GM21526 (cell line): Measurements from ENCODE around the gene ADGRL4.
"Not testable (repeated sequence)": the region's sequence is repeated elsewhere in the genome, so short reads cannot be mapped to it uniquely, and the experiment has no call there.

Source experiments
- ATAC-seq: cut with Tn5 transposase; IDR thresholded peaks from one replicate; pipeline ENCODE4 v1.9.1; 2021; ENCODE audit warnings: moderate library complexity; ENCODE audit not compliant: unreplicated experiment, low FRiP score

ADGRL4 gene

DNA sequence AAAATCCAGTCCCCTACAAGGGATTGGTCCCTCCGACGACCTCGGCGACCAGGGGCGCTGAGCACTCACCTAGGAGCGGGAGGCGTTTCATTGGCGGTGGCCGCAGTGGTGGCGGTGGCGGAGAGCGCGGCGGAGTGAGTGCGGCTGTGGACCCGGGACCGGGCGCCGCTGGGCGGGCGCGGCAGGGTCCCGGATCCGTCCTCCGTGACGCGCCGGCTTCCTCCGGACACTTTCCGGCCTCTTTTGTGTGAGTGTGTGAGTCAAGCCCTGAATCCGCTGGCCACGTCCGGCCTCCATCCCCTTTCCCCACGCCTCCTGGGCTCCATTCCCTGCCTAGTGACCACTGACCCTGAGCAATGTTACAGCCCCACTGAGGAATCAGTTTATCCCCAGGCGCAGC lies at the start of gene ADGRL4:
ADGRL4 (minus strand) TSS at position 167 of the 400 bp plus-strand sequence; CDS start at position 91, 76 bp downstream.
- no peak for ATAC-seq

DNA sequence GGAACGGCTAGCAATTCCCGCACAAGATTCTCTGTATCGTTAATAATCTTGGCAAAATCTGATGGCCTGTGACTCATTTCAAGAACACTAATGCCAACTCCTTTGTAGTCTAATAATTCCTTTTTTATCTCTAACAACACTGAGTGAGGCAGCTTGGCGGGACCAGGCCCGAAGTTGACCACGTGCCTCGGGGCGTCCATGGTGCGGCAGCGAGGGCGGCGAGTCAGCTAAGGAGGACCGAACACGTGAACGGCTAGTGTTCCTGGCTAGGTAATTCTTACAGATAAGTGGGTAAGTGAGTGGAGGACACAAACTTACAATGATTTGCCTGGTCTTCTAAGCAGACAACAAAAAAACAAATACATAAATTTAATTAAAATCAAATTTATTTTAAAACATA lies 49.3 kb upstream of the ADGRL4 start:
- ATAC-seq: no peak

DNA sequence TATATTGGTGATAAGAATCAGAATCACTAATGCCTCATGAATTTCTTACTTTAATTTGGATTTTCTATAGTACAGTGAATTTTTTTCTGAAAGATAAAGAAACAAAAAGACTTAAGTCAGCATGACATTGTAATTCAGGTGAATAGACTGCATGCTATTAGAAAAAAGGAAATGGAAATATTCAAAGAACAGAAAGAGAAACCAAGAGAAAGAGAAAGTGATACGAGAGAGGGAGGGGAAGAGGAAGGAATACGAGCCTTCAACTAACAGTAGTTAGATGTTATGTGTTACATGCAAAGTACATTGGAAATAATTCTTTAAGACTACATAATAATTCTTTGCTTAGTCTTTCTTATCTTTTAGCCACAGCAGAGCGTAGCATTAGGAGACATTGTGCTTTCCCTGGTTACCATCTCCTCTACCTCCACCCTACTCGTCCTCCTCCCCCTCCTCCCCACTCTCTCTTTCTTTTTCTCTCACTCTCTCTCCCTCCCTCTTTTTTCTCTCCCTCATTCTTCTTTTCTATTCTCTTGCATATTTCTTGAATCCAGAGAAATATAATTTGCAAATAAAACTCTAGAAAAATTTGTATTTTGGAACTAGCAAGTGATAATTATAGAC lies 46.4 kb upstream of the ADGRL4 start:
- ATAC-seq: peak; percentile 98

DNA sequence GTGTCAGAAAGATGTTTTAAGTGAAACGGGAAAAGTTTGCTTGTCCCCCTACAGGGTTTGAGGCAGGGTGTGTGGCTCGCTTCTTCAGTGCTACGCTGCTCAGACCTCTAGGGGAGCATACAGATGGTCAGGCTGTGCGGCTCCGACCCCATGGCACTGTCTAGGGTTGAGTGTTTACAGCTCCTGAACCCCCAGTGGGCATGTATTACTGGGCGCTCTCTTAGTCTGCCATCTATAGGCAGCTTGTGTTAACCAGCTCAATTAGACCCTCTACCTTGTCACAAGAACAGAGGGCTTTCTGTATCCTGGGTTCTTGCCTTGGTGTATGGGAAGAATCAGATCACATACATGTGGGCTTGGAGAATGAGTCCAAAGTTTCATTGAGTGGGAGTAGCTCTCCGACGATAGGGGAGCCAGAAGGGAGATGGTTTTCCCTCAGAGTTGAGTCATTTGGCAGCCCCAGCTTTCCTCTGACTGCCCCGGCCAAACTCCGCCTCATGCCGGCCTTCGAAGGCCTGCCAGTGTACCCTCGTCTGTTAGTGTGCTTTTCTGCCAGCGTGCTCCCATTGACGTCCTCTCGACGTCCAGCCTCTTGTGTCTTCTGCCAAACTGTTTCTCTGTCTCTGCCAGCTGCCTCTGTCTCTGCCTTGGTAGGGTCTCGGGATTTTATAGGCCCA lies 38.6 kb upstream of the ADGRL4 start:
- no peak for ATAC-seq

DNA sequence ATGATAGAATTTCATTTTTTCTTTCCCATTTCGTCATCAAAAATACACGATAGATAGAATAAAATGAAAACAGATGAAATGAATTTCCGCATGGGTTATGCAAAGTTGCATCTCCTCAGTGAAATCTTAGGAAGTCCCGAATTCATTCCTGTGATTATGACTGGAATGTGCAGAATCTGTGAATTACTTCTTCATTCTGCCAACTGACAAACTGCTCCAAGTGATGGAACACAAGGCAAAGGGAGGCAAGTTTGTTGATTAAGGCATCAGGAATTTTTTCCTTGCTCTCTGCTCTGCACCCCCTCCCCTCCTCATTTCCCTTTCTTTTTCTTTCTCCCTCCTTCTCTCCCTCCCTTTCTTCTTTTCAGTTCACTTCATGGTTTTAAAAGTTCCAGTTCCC lies 37.0 kb upstream of the ADGRL4 start:
- no peak for ATAC-seq

DNA sequence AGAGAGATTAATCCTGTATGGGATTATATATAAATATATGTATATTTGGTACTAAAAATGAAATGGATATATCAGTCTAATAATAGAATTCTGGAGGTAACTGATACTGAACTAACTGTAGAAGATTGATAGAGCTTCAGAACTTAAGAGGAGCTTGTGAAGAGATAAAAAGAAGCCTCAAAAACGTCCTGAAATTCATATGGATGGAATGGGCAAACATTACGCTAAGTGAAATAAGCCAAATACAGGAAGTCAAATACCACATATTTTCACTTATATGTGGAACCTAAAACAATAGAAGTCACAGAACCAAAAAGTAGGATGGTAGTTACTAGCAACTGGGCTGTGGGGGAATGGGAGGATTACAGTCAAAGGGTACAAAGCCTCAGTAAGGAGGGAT lies 36.0 kb upstream of the ADGRL4 start:
- ATAC-seq: no peak

DNA sequence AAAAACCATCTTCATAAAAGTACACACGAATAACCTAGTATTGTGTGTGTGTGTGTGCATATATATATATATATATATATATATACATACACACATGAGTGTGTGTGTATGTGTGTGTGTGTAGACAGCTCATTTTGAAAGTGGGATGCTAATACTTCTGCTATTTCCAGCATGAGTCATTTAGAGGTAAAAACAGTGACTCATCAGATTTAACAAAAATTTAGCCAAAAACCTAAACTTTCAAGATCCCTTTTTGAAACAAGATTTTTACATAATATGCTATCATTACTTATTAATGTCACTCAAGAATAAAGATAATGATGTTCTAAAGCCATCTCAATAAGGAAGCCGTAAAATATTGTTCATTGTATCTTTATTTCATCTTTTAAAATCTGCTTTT lies 35.6 kb upstream of the ADGRL4 start:
- peak; percentile 66 for ATAC-seq

DNA sequence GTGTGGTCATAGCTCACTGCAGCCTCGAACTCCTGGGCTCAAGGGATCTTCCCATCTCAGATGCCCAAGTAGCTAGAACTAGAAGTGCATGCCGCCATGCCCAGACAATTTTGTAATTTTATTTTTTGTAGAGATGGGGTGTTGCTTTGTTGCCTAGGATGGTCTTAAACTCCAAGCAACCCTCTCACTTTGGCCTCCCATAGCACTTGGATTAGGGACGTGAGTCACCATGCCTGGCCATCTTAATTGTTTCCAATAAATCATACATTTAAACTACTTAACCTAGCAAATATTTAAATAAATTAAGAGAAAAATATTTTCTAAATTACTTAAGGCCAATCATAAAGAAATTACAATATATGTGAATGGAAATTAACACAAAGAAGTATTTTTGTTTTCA lies 35.1 kb upstream of the ADGRL4 start:
- ATAC-seq: no peak

DNA sequence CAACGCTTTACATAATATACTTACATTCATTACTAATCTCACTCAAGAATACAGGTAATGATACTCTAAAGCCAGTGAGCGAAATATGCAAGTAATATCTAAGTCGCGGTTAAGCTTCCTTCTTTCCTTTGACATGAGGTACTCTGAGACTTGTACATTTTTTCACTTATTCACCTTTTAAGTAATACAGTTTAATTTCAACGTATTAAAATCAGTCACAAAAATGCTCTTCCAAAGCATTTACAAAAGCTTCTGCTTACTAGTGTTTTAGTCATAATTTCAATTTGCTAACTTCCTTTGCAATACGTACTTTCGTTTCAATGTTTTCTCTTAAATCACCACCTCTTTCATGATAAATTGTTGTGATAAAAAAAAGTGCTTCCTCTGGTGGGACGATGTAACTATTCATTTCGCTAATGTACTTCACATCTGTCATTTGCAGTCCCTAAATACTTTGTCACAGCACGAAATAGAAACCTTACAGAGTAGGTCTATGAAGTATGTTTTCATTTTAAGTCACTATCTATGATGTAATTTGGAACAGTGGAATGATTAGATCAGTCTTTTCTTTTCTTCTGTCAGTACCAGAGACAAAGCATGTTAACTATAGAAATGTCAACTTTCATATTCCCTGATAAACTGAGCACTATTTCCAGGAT lies 34.0 kb upstream of the ADGRL4 start:
- ATAC-seq: peak; percentile 90

DNA sequence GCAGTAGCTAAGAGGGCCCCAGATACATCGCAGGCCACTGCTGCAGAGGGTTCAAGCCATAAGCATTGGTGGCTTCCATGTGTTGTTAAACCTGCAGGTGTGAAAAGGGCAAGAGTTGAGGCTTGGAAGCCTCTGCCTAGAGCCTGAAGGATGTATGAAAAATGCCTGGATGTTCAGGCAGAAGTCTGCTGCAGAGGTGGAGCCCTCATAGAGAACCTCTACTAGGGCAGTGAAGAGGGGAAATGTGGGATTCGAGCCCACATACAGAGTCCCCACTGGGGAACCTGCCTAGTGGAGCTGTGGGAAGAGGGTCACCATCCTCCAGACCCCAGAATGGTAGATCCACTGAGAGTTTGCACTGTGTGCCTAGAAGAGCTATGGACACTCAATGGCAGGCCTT lies 30.6 kb upstream of the ADGRL4 start:
- ATAC-seq: no peak

DNA sequence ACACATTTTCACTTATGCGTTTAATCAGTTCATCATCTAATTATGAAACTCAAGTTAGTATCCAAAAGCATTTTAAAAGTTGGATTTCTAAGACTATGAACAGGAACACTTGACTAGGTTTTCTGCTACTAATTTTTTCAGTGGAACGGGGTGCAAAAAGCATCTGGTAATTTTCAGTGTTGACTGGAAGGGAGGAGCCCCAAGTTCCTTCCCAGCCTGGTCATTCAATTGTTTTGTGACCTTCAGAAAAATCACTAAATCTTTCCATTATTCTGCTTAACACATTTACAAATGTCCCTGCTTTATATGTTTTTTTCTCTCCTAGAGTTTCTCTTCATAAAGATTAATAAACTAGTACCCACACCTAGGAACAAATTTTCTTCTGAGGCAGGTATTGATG lies 6.0 kb upstream of the ADGRL4 start:
- no peak for ATAC-seq

DNA sequence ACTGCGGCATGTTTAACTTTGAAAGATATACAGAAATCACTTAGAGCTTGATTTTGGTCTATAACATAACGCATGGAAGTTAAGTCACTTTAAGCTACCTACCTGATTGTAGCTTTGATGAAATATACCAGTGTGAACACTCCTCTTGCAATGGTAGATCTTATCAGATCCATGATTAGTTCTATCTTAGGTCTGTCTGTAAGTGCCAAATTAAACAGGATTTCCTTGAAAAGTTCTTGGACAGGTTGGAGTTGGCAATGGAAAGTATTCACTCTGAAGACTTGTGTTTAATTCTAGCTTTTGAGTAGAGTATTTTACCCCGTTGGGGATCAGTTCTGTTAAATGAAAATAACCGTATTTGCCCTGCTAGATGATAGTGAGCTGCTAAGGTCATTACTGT lies 4.1 kb upstream of the ADGRL4 start:
- ATAC-seq: no peak

DNA sequence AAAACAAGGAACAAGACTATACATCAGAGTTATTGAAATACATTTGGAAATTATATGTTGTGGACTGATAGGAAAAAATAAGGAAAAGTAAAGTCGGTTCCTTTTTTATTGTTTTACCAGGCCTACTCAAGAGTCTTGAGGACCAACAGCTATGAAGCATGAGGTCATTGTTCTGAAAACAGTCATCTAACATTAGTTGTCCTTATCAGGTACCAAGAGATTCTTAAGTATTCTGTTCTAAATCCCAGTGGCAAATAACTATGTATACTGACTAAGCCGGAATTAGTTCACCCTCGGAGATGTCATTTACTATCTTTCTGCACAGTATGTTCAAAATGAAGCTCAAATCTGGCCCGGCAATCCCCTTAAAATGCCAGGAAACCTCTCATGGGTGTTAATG lies 585 bp downstream of the ADGRL4 start:
- ATAC-seq: no peak

DNA sequence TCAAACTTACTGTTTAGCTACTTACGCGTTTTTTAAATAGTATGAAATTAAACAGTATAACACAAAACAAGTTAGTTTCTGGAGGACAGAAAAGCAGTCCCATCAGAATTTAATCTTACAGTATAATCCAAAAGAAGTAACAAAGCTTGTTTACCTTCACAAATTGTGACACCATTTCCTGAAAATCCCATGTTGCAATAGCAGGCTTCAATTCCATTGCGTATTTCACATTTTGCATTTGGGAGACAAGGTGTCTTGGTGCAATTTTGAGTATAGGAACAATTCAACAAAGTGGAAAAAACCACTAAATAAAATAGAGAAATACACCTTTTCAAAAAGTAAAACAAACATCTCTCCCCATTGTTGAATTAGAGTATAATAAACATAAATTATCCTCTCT lies 1.6 kb downstream of the ADGRL4 start:
- no peak for ATAC-seq

DNA sequence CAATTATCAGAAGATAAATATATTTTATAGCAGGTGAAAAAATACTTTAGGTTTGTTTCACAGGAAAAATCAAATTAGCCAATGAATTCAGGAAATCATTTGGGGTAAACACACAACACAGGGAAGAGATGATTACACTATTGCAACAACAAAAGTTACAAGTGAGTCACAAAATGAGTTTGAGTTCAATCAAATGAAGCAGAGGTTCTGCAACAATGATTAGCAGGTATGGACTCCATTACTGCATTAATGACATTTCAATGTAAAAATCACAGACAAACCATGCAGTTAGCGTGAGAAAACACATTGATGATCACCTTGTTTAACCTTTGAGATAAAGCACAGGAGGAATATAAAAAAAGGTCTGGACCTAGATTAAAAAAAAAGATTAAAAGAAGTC lies 9.7 kb downstream of the ADGRL4 start:
- ATAC-seq: no peak

DNA sequence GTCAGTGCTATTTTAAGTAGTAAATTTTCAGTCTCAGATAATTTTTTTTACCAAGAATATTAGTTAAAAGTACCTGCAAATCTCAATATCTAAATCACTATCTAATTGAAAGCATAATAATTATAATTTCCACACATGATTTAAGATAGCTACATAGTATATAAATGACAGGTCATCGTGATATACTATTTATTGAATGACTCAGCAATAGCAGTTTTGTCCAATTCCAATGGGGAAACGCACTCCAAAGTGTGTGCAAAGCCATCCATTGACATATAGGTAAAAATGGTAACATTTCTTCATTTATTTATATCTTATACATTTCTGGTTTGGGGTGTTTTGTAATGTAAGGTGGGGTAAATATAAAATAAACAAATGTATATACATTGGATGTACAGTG lies 19.5 kb downstream of the ADGRL4 start:
- no peak for ATAC-seq

DNA sequence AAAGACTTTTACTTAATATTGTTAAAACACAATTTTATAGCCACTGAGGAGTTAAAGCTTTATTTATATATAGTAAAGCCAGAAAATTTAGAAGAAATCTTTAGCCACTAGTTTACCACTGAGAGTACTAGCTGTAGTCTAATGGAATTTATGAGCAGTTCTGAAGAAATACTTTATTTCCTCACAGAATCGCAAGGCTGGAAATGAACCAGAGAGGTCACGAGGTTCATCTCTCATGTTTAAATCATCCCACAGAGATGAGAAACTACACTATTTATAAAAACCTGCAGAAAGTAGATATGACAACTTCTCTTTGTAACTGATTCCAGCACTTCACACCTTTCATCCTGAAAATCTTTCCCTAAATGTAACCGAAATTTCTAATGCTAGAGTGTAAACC lies 26.0 kb downstream of the ADGRL4 start:
- ATAC-seq: no peak

DNA sequence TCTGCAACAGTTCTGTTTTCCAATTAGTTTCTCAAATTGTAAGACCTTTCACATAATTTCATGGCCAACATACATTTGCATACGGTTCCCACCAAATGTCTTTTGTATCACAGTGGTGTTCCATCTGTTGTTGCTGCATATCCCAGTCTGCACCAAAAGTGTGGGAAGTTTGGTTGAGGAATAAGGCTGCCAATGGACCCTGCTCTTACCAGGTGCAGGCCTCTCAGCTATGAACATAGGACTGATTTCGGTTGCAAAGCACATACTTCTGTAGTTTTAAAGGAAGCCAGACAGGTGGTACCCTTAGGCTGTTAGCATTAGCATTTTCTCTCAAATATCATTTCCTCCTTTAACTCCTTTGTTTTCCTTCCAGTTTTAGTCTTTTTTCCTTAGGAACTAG lies 33.8 kb downstream of the ADGRL4 start:
- ATAC-seq: no peak

DNA sequence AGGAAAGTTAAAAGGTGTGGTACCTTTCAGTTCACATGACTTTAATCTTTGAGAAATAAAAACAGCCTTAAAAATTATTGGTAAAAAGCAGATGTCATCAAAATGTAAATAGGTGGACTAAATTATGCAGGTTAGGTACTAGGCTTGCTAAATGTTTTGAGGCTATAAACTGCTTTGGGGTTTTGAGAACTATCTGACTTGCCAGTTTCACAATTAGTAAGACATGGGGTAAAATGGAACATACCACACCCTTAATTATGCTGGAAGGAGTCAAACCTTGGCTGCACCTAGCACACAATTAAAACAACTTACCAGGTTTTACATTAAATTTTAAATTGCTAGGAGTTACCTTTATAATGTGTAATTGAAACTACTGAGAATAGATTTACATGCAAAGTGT lies 39.4 kb downstream of the ADGRL4 start:
- not testable (repeated sequence) for ATAC-seq

DNA sequence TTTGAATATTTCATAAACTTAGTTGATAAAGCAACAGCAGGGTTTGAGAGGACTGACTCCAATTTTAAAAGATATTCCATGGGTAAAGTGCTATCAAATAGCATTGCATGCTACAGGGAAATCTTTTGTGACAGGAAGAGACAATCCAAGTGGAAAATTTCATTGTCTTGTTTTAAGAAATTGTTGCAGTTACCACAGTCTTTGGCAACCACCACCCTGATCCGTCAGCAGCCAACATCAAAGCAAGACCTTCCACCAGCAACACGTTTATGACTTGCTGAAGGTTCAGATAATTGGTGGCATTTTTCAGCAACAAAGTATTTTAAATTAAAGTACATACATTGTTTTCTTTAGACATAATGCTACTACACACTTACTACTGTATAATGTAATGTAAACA lies 47.8 kb downstream of the ADGRL4 start:
- ATAC-seq: no peak

DNA sequence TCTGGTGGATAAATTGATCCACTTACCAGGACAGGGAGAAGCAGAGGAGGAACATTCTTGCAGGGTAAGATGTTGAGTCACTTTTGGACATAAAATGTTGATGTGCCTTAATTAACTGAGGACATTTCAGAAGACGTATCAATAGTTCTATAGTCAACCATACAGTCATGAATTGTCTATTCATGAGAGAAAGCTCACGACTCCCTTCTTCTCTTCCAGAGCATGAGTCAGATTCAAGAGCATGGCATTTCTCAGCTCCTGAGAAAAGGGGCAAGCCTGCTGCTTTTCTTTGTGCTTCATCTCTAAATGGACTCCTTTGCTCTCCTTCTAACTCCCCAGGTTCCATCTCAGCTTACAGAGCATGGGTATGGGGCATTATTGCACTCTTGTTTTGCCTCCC lies 55.7 kb downstream of the ADGRL4 start:
- no peak for ATAC-seq

DNA sequence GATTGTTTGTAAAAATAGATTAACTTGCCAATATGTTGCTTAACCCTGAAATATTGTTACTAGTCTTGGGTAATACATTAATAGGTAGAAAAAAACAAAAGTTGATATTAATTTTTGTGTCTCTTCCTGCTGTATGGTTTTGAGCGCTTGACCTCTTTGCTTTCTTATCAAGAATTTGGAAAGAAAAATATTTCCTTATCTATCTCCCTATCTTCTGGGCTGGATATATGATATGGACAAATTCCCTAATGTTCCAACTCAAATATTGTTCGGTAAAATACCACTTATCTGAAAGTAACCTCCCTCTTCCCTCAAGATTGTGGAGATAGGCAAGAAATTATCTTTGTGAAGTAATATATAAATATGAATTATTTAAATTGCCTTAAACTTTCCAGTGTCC lies 57.3 kb downstream of the ADGRL4 start:
- ATAC-seq: no peak
